LHCN-M2 (cell line): ENCODE results near the gene RIOK3. TPM values are rescaled to one million over a fixed set of nuclear protein-coding genes. Genes with fewer than 3 reads are reported as not detected.
"Not testable (repeated sequence)": the region's sequence is repeated elsewhere in the genome, so short reads cannot be mapped to it uniquely, and the experiment has no call there.

Experiments used
- DNase-seq: peaks from one replicate; pipeline ENCODE4 v3.0.0-alpha.2; 2012; ENCODE audit warnings: low read depth
- polyA plus RNA-seq: library from polyadenylated mRNA; unstranded; fragments of >200 nt; gene quantifications from one replicate; pipeline ENCODE4 v1.2.1, GENCODE V29; 2012; ENCODE audit warnings: missing spikeins
- total RNA-seq: library from RNA; depleted of rRNA; stranded (reverse); fragments of >200 nt; gene quantifications from 2 replicates; pipeline ENCODE4 v1.2.3, GENCODE V29; 2014; rRNA removed

RIOK3 gene, protein sequence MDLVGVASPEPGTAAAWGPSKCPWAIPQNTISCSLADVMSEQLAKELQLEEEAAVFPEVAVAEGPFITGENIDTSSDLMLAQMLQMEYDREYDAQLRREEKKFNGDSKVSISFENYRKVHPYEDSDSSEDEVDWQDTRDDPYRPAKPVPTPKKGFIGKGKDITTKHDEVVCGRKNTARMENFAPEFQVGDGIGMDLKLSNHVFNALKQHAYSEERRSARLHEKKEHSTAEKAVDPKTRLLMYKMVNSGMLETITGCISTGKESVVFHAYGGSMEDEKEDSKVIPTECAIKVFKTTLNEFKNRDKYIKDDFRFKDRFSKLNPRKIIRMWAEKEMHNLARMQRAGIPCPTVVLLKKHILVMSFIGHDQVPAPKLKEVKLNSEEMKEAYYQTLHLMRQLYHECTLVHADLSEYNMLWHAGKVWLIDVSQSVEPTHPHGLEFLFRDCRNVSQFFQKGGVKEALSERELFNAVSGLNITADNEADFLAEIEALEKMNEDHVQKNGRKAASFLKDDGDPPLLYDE
- total RNA-seq: 42.3 and 50.6 TPM in 2 replicates
- 36.6 TPM for polyA plus RNA-seq

DNA sequence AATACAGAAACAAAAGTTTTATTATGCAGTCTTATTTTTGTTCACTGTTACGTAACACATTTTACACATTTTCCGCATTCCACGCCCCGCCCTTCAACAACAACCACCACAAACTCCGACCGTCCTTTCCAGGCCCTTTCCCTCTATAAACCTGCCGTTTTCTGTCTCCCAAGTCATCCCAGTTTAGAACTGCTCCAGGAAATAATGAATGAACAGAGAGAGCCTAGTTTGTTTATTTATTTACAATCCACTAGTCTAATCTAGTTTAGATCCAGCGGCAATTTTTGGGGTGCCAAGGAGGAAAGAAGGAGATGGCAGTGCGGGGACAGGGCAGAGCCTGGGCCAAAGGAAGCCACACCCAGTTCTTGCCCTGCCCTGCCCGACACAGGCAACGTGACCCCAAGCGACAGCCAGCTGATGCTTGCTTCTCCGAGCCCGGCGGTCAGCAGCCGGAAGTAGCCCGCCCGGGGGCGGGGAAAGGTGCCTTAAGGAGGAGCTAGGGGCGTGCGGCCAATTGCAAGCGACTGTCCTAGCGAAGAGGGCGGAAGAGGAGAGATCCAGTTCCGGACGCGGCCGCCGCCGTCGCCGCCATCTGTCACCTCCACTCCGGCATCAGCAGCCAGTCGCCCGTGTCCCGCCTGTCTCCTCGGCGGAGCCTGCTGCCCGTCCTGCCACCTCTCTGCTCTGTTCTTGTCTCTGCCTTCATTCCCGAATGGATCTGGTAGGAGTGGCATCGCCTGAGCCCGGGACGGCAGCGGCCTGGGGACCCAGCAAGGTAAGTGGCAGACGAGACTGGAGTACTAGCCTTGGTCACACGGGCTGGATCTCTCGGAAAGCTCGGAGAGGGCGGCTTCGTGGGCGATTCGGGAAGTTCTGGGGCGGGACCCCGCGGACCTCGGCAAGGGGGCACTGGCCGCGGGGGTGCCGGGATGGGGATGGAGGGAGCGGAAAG lies at the start of gene RIOK3:
Gene RIOK3 (plus strand): TSS at position 560 of the 952 bp plus-strand sequence. CDS start 153 bp downstream, at position 713.
- DNase-seq: peak; percentile 97

- no peak for DNase-seq
Measured at GRCh38 chr18:23403310-23403709, 49.8 kb upstream of the RIOK3 start.

GRCh38 chr18:23405636-23406035 lies 47.5 kb upstream of the RIOK3 start:
- DNase-seq: no peak

DNA sequence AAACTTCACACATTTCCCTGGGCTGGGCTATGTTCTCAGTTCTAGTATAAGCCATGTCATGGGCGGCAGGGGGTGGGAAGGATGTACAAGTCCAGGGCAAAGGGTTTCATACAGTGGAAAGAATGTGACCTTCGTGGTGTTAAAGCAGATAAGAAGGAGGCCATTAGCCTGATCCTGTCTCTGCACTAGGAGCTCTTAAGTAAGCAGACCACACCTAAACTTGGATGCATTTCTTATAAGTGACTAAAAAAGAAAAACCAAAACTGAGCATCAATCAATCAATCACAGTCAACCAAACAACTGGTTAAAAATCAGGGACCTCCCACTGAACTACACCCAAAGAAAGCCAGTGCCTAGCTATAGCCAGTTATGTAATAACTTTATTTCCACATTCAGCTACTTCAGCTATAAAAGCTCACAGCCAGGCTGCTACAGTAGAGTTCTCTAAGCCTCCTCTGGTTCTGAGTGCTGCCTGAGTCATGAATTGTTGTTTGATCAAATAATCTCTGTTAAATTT lies 46.8 kb upstream of the RIOK3 start:
- peak; percentile 32 for DNase-seq

DNA sequence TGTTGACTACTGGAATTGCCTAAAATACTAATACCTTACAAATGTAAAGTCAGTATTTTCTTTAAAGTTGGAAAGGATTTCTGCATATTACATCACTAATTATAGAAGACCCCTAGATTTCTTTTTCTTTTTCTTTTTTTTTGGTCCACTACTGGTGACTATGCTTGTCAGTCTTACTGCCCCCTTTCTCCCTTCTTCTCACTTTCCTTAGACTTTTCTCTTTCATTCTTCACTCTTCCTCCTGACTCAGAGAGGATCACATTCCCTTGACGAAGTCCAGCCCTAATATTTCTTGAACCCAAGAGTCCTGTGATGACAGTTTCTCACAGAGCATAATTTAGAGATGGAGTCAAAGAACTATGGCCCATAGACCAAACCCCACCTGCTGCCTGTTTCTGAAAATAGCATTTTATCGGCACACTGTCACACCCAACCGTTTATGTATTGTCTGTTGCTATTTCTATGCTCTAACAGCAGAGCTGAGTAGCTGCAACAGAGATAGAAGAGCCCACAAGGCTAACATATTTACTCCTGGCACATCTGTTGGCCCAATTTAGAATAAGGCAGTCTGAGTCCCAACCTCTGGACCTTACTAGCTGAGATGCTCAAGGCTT lies 40.6 kb upstream of the RIOK3 start:
- peak; percentile 27 for DNase-seq

- no peak for DNase-seq
Measured at GRCh38 chr18:23415515-23415914, 37.6 kb upstream of the RIOK3 start.

GRCh38 chr18:23416298-23416697 lies 36.8 kb upstream of the RIOK3 start:
- DNase-seq: no peak

- DNase-seq: no peak
Measured at GRCh38 chr18:23421277-23421676, 31.8 kb upstream of the RIOK3 start.

- peak; percentile 97 for DNase-seq
Measured at GRCh38 chr18:23422751-23423418, 30.2 kb upstream of the RIOK3 start.

- DNase-seq: no peak
Measured at GRCh38 chr18:23424616-23425015, 28.5 kb upstream of the RIOK3 start.

- no peak for DNase-seq
Measured at GRCh38 chr18:23428821-23429220, 24.3 kb upstream of the RIOK3 start.

- DNase-seq: not testable (repeated sequence)
Measured at GRCh38 chr18:23429538-23429937, 23.5 kb upstream of the RIOK3 start.

- DNase-seq: no peak
Measured at GRCh38 chr18:23433360-23433759, 19.7 kb upstream of the RIOK3 start.

DNA sequence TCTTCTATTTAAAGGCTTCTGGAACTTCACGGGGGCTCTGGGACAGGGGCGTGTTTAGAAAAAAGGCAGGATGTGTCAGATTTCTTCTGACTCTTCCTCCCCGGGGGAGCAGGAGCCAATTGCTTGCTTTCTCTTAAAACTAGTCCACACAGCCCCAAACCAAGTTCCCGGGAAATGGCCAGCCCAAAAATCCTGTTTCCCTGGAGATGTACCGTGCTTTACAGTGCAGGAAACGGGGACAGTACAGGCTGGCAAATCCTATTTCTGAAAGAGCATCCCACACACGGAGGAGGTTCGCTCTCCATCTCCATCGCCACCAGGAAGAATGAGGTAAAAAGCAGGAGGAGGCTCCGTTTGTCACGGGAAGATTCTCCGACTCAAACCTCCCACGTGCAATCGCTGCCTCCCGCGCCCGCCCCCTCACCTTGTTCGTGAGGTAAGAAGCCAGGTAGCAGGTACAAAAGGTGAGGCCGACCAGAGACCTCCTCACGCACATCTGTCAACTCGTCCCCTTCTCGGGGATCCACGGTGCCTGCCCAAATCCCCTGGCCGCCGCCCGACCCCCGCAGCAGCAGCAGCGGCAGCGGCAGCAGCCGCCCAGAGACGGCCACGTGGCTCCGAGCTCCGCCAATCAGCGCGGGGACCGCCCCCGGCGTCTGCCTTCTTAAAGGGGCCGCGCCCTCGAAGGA lies 15.6 kb upstream of the RIOK3 start:
- peak; percentile 67 for DNase-seq

GRCh38 chr18:23438046-23438377 lies 15.1 kb upstream of the RIOK3 start:
- no peak for DNase-seq

- DNase-seq: no peak
Measured at GRCh38 chr18:23438608-23439366, 14.3 kb upstream of the RIOK3 start.

GRCh38 chr18:23440131-23440530 lies 13.0 kb upstream of the RIOK3 start:
- DNase-seq: no peak

DNA sequence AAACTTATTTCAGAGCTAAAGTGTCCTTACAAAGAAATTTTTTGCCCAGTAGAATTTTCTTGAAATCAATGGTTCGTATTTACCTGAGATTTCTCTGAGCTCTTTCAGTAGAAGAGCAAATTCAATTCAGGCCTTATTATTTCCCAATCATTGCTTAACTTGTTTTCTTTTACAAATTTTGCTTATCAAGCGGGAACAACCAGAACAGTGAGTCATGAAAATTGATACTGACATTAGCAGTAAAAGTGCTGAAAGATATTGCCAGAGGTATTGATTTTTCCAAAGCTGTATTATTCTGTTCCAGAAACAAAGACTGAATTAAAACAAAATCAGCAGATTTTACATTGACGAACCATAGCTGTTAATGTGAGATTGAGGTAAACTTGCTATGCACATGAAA lies 10.1 kb upstream of the RIOK3 start:
- no peak for DNase-seq

- DNase-seq: no peak
Measured at GRCh38 chr18:23448291-23448690, 4.8 kb upstream of the RIOK3 start.

DNA sequence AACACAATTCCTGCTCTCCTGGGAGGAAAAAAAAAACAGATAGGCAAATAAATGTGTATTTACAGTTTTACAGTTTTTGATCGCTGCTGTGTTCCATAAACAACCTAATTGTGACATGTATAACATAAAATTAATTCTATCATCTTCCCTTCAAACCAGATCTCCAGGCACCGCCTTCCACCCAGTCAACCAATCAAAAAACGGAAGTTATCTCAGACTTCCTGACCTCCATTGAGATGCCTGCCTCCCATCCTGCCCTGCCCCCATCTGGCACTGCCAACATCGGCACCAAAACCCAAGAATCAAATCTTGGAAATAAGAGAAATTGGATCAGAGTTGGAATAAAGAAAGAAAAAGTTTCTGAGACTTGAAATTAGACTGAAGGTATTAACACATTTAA lies 3.1 kb upstream of the RIOK3 start:
- no peak for DNase-seq
